Testis (tissue), 3 donors: ENCODE measurements around the gene FBXL12. TPM values are rescaled to one million over a fixed set of nuclear protein-coding genes. Genes with fewer than 3 reads are reported as not detected.

Source experiments
- DNase-seq: peaks from one replicate; pipeline ENCODE4 v3.0.0-alpha.2; 2019
- H3K27ac ChIP-seq, 2 donors: fragments of 200-600 bp; sonication (generic); one replicate each; pipeline ENCODE4 v1.5.1; 2019
- H3K27me3 ChIP-seq: fragments of 200-600 bp; sonication (generic); one replicate; pipeline ENCODE4 v1.5.1; 2019
- H3K36me3 ChIP-seq: fragments of 200-600 bp; sonication (generic); one replicate; pipeline ENCODE4 v1.5.1; 2017; ENCODE audit warnings: low read depth; ENCODE audit errors: missing control alignments
- H3K4me1 ChIP-seq: fragments of 200-600 bp; sonication (generic); one replicate; pipeline ENCODE4 v1.5.1; 2019
- H3K4me3 ChIP-seq, 2 donors: fragments of 200-600 bp; sonication (generic); one replicate each; pipeline ENCODE4 v1.5.1; 2017 to 2019
- H3K9me3 ChIP-seq: fragments of 200-600 bp; sonication (generic); one replicate; pipeline ENCODE4 v1.5.1; 2017
- CTCF ChIP-seq, 3 experiments: fragments of 450-650 bp in 2 of 3; fragments of 200-600 bp in 1 of 3; sonication (generic) in 1 of 3; IDR thresholded peaks; one replicate each; pipeline ENCODE4 v1.5.1; 2016 to 2019; ENCODE audit warnings: antibody characterized with exemption in 3 of 3, mild to moderate bottlenecking in 2 of 3, moderate library complexity in 1 of 3
- POLR2A ChIP-seq: fragments of 450-650 bp; IDR thresholded peaks from one replicate; pipeline ENCODE4 v1.6.1; 2017; ENCODE audit warnings: antibody characterized with exemption, mild to moderate bottlenecking, moderate library complexity
- WGBS, 2 donors: methylation state at CpG; one replicate each; pipeline ENCODE4 v1.1.5; 2018; 5-methylcytosine and 5-hydroxymethylcytosine counted together
- intact Hi-C: fragments of 100-400 bp; cut with DNase I; formaldehyde crosslinking; loops from one replicate; pipeline ENCODE4 v1.15.1; 2023; ENCODE audit warnings: low total_unique reads
- polyA plus RNA-seq: library from polyadenylated mRNA; stranded (reverse); fragments of 350-450 nt; fragmentation: Illumina TruSeq; extraction: RNeasy Lipid Tissue Mini Kit (QIAGEN cat#74804); gene quantifications from one replicate; pipeline ENCODE4 v1.2.3, GENCODE V29; 2014; ENCODE audit warnings: low read depth, low replicate concordance; ENCODE audit not compliant: insufficient read depth
- total RNA-seq, 2 donors: library from RNA; depleted of rRNA; stranded (reverse); fragments of >200 nt; gene quantifications; one replicate each; pipeline ENCODE4 v1.2.3, GENCODE V29; 2016

The FBXL12 gene
- total and polyA plus RNA-seq, 3 donors from 2014 or later = 24.7 to 42.6 (median 38.7) TPM

GRCh38 chr19:9835507-9835949, 16.6 kb upstream of the FBXL12 start:
- Histone ChIP-seq H3K9me3 (no peaks in the 10 kb centered on the region), H3K36me3 (no peaks in the 10 kb centered on the region), H3K4me1 (peaks cover 19% of the 10 kb centered on the region), H3K27me3 (no peaks in the 10 kb centered on the region), H3K27ac (peak overlapping the region; percentile 77 to 82), H3K4me3 (peak overlapping the region; percentile 81 to 96)
- TF ChIP-seq POLR2A (no peak), CTCF (IDR thresholded peaks at IDR 0.05) (no peak)
- WGBS, 2 donors = 1% methylated on average over 28 of the region's 28 CpGs; no CpG with 5 or more reads in 1 of the 2 donors
- intact Hi-C loops = no loop called here
- no peak for DNase-seq

GRCh38 chr19:9834726-9835506, 16.0 kb upstream of the FBXL12 start, which contains the start of gene PIN1:
PIN1 (plus strand) TSS chr19:9835318; CDS start chr19:9835345, 27 bp downstream.
- peaks cover 19% of the 10 kb centered on the region for H3K4me1 ChIP-seq
- no peaks in the 10 kb centered on the region for H3K9me3 ChIP-seq
- peak within 1 kb of the TSS; percentile 77 to 83 for H3K27ac ChIP-seq
- peak; percentile 100 for DNase-seq
- intact Hi-C loops = no loop called here
- peak within 1 kb of the TSS; percentile 81 to 96 for H3K4me3 ChIP-seq
- H3K27me3 ChIP-seq = no peaks in the 10 kb centered on the region
- WGBS, 2 donors = 0 to 1% methylated on average over 9 to 73 of the region's 73 CpGs
- TF ChIP-seq CTCF (IDR thresholded peaks at IDR 0.05) (peak in 2 of 3 experiments; percentile 58 to 63), POLR2A (no peak)
- no peaks in the 10 kb centered on the region for H3K36me3 ChIP-seq

- intact Hi-C loops = no loop called here
- 53 to 56% methylated on average over 6 of the region's 6 CpGs for WGBS, 2 donors
- Histone ChIP-seq H3K4me1 (peaks cover 14% of the 10 kb centered on the region), H3K9me3 (no peaks in the 10 kb centered on the region), H3K27ac (peak overlapping the region in 1 of 2 donors; percentile 83), H3K27me3 (no peaks in the 10 kb centered on the region), H3K4me3 (peak overlapping the region; percentile 81 to 96), H3K36me3 (no peaks in the 10 kb centered on the region)
- no peak for DNase-seq
- TF ChIP-seq POLR2A (no peak), CTCF (IDR thresholded peaks at IDR 0.05) (no peak)
Observed at GRCh38 chr19:9834307-9834725, 15.4 kb upstream of the FBXL12 start.

- Histone ChIP-seq H3K27me3 (no peaks in the 10 kb centered on the region), H3K27ac (peak overlapping the region in 1 of 2 donors; percentile 39), H3K4me1 (peaks cover 12% of the 10 kb centered on the region), H3K4me3 (peak overlapping the region; percentile 80 to 95), H3K36me3 (no peaks in the 10 kb centered on the region), H3K9me3 (no peaks in the 10 kb centered on the region)
- TF ChIP-seq CTCF (IDR thresholded peaks at IDR 0.05) (no peak), POLR2A (no peak)
- intact Hi-C loops = no loop called here
- DNase-seq = no peak
- WGBS, 2 donors = 17 to 18% methylated on average over 13 of the region's 13 CpGs
Observed at GRCh38 chr19:9828551-9829063, 9.7 kb upstream of the FBXL12 start.
